Measurements from ENCODE around the gene ACACA.

- TF ChIP-seq CTCF (conservative IDR thresholded peaks at IDR 0.05; ENCODE audit: low read depth, low read length) (no peak), EZH2 (IDR thresholded peaks at IDR 0.05; ENCODE audit: low read length, unreplicated experiment) (no peak)
Measured at GRCh38 chr17:37079735-37080134, 326.9 kb downstream of the ACACA start.
